WTC11 (cell line): ENCODE data around the gene ANKS6. TPM values are rescaled to one million over a fixed set of nuclear protein-coding genes. Genes with fewer than 3 reads are reported as not detected.

Experiments used
- ATAC-seq: fragments of 200-7000 bp; cut with Tn5 transposase; 2 replicates; pipeline ENCODE4 v1.10.0; 2021; ENCODE audit warnings: mild to moderate bottlenecking, moderate library complexity
- CTCF ChIA-PET: fragments of 300-600 bp; sonication (Branson Sonifier 250); formaldehyde crosslinking; loops from one replicate; lab custom pipeline; 2021; ENCODE audit warnings: antibody characterized with exemption; lab: Charles Lee
- POLR2A ChIA-PET: fragments of 350-600 bp; sonication (Branson Sonifier 250); formaldehyde crosslinking; loops from one replicate; lab custom pipeline; 2021; ENCODE audit warnings: antibody characterized with exemption; lab: Charles Lee
- DNase-seq: peaks from one replicate; pipeline ENCODE4 v3.0.0; 2021; ENCODE audit warnings: low spot score
- H3K27ac Mint-ChIP-seq: 2 replicates; pipeline ENCODE4 v1.8.0; 2021; ENCODE audit warnings: mixed read lengths
- H3K27me3 Mint-ChIP-seq: 2 replicates; pipeline ENCODE4 v1.8.0; 2021; ENCODE audit warnings: low read depth, mild to moderate bottlenecking, moderate library complexity, mixed read lengths
- H3K36me3 Mint-ChIP-seq: 2 replicates; pipeline ENCODE4 v1.8.0; 2021; ENCODE audit warnings: mixed read lengths
- H3K4me1 Mint-ChIP-seq: 2 replicates; pipeline ENCODE4 v1.8.0; 2022; ENCODE audit warnings: mixed read lengths
- H3K4me3 Mint-ChIP-seq: 2 replicates; pipeline ENCODE4 v1.8.0; 2021; ENCODE audit warnings: mild to moderate bottlenecking, moderate library complexity, mixed read lengths
- H3K9me3 Mint-ChIP-seq: 2 replicates; pipeline ENCODE4 v1.8.0; 2021; ENCODE audit warnings: mixed read lengths
- ATF1 ChIP-seq: sonication (generic); formaldehyde crosslinking; IDR thresholded peaks from 2 replicates; pipeline ENCODE4 v1.8.1; 2023; ENCODE audit warnings: mild to moderate bottlenecking, moderate library complexity, missing genetic modification reagents
- ATF3 ChIP-seq: sonication (generic); formaldehyde crosslinking; conservative IDR thresholded peaks from 2 replicates; pipeline ENCODE4 v1.8.1; 2022; ENCODE audit warnings: mild to moderate bottlenecking, missing genetic modification reagents
- CBFB ChIP-seq: sonication (generic); formaldehyde crosslinking; IDR thresholded peaks from 2 replicates; pipeline ENCODE4 v1.8.1; 2022; ENCODE audit warnings: mild to moderate bottlenecking, low read depth, missing genetic modification reagents
- CDX4 ChIP-seq: fragments of 250-450 bp; sonication (Bioruptor Pico); IDR thresholded peaks from 2 replicates; pipeline ENCODE4 v1.9.0; 2021; ENCODE audit warnings: moderate library complexity, mild to moderate bottlenecking, inconsistent platforms, borderline replicate concordance
- FOXP4 ChIP-seq: sonication (generic); formaldehyde crosslinking; IDR thresholded peaks from 2 replicates; pipeline ENCODE4 v1.8.0; 2022; ENCODE audit warnings: mild to moderate bottlenecking, missing genetic modification reagents
- JAZF1 ChIP-seq: fragments of 250-450 bp; sonication (Bioruptor Pico); IDR thresholded peaks from 2 replicates; pipeline ENCODE4 v1.9.0; 2021; ENCODE audit warnings: moderate library complexity, mild to moderate bottlenecking, inconsistent platforms
- JUN ChIP-seq: sonication (generic); formaldehyde crosslinking; IDR thresholded peaks from 2 replicates; pipeline ENCODE4 v1.8.0; 2023; ENCODE audit warnings: mild to moderate bottlenecking, missing genetic modification reagents
- MLX ChIP-seq: sonication (generic); formaldehyde crosslinking; IDR thresholded peaks from 2 replicates; pipeline ENCODE4 v1.8.1; 2023; ENCODE audit warnings: mild to moderate bottlenecking, missing genetic modification reagents, moderate library complexity
- USF2 ChIP-seq: sonication (generic); formaldehyde crosslinking; IDR thresholded peaks from 2 replicates; pipeline ENCODE4 v1.8.1; 2023; ENCODE audit warnings: mild to moderate bottlenecking, missing genetic modification reagents, moderate library complexity
- ZBTB43 ChIP-seq: sonication (generic); formaldehyde crosslinking; IDR thresholded peaks from 2 replicates; pipeline ENCODE4 v1.8.1; 2023; ENCODE audit warnings: mild to moderate bottlenecking, missing genetic modification reagents
- ZSCAN18 ChIP-seq: fragments of 250-450 bp; sonication (Bioruptor Pico); IDR thresholded peaks from 2 replicates; pipeline ENCODE4 v2.1.2; 2022; ENCODE audit warnings: mild to moderate bottlenecking, moderate library complexity
- total RNA-seq: library from RNA; stranded (reverse); gene quantifications from 3 replicates; pipeline ENCODE4 v1.2.3, GENCODE V29; 2021

ANKS6 gene
- total RNA-seq, 1 experiment from 2014 or later: 65.1 TPM

GRCh38 chr9:98712987-98713386 lies 83.4 kb downstream of the ANKS6 start (continued):
- TF ChIP-seq FOXP4 (CRISPR knock-in tag): no peak
- TF ChIP-seq CDX4 (CRISPR knock-in tag): no peak

GRCh38 chr9:98709968-98710965 lies 86.1 kb downstream of the ANKS6 start:
- ChIA-PET CTCF (interaction anchor here (0.7 to 2.0 kb wide), 5 partner anchors 31 to 395 kb away, joined by 3 to 6 read pairs (median 5); no protein-coding TSS in a partner anchor), POLR2A (no interaction called here)
- TF ChIP-seq MLX (no peak), ZBTB43 (CRISPR knock-in tag) (peak; percentile 64; the same call in 1 of the 2 replicates), JAZF1 (CRISPR knock-in tag) (no peak), ATF3 (no peak), JUN (CRISPR knock-in tag) (no peak), CBFB (CRISPR knock-in tag) (no peak), USF2 (CRISPR knock-in tag) (no peak), ATF1 (CRISPR knock-in tag) (no peak), ZSCAN18 (CRISPR knock-in tag) (no peak)
- H3K9me3 Mint-ChIP-seq: no peaks in the 10 kb centered on the region
- H3K27me3 Mint-ChIP-seq: peaks cover 71% of the 10 kb centered on the region
- H3K4me3 Mint-ChIP-seq: peak overlapping the region; percentile 59
- DNase-seq (peak; percentile 18), ATAC-seq (no peak)
- no peak overlapping the region for H3K27ac Mint-ChIP-seq
- H3K36me3 Mint-ChIP-seq: no peaks in the 10 kb centered on the region
- peaks cover 8% of the 10 kb centered on the region for H3K4me1 Mint-ChIP-seq
